Prostate gland (tissue), 2 donors: Measurements from ENCODE around the gene BCL11B. TPM values are rescaled to one million over a fixed set of nuclear protein-coding genes. Genes with fewer than 3 reads are reported as not detected.

Experiments used
- DNase-seq: peaks from one replicate; pipeline ENCODE4 v3.0.0-alpha.2; 2019; ENCODE audit warnings: low spot score
- H3K27ac ChIP-seq, 2 donors: fragments of 200-600 bp; sonication (generic); 2 replicates each; pipeline ENCODE4 v1.5.1; 2017 to 2019
- H3K27me3 ChIP-seq: fragments of 200-600 bp; sonication (generic); replicated peaks from 2 replicates; pipeline ENCODE4 v1.5.1; 2019; ENCODE audit not compliant: insufficient read depth
- H3K36me3 ChIP-seq, 2 donors: fragments of 200-600 bp; sonication (generic); 1 replicate in 1 of 2; 2 replicates in 1 of 2; pipeline versions ENCODE4 v1.5.1 to v1.8.1; 2017 to 2019
- H3K4me1 ChIP-seq: fragments of 200-600 bp; sonication (generic); replicated peaks from 2 replicates; pipeline ENCODE4 v1.5.1; 2019
- H3K4me3 ChIP-seq, 2 donors: fragments of 200-600 bp; sonication (generic); 2 replicates each; pipeline ENCODE4 v1.5.1; 2017 to 2019
- H3K9me3 ChIP-seq: fragments of 200-600 bp; sonication (generic); 2 replicates; pipeline ENCODE4 v1.5.1; 2017
- CTCF ChIP-seq, 4 experiments: fragments of 200-600 bp in 2 of 4; fragments of 450-650 bp in 2 of 4; sonication (generic) in 2 of 4; IDR thresholded peaks; 1 replicate in 3 of 4; 2 replicates in 1 of 4; pipeline ENCODE4 v1.5.1; 2016 to 2019; ENCODE audit warnings: antibody characterized with exemption in 4 of 4, mild to moderate bottlenecking in 2 of 4, moderate library complexity in 2 of 4
- POLR2A ChIP-seq: fragments of 450-650 bp; IDR thresholded peaks from one replicate; pipeline ENCODE4 v1.6.1; 2016; ENCODE audit warnings: antibody characterized with exemption, mild to moderate bottlenecking
- POLR2AphosphoS5 ChIP-seq: sonication (generic); formaldehyde crosslinking; IDR thresholded peaks from one replicate; pipeline ENCODE4 v1.6.1; 2017; ENCODE audit warnings: antibody characterized with exemption
- WGBS: methylation state at CpG from one replicate; pipeline ENCODE4 v1.1.5; 2018; 5-methylcytosine and 5-hydroxymethylcytosine counted together
- intact Hi-C: fragments of 100-400 bp; cut with DNase I; formaldehyde crosslinking; loops from one replicate; pipeline ENCODE4 v1.14.2; 2022
- total RNA-seq, 2 donors: library from RNA; depleted of rRNA; stranded (reverse); fragments of >200 nt; gene quantifications; one replicate each; pipeline ENCODE4 v1.1.0, GENCODE V29; 2016

Gene BCL11B
- total RNA-seq, 2 donors from 2014 or later, result 2.8 to 5.4 TPM

- 96% methylated on average over 4 of the region's 4 CpGs for WGBS
- no peaks in the 10 kb centered on the region for H3K4me1 ChIP-seq
Measured at GRCh38 chr14:99166506-99166905, 105.5 kb downstream of the BCL11B start.

GRCh38 chr14:99164712-99165111 lies 107.3 kb downstream of the BCL11B start:
- intact Hi-C loops, result no loop called here
- no peak overlapping the region for H3K27ac ChIP-seq
- no peak overlapping the region for H3K4me3 ChIP-seq
- H3K27me3 ChIP-seq, result no peaks in the 10 kb centered on the region
- H3K9me3 ChIP-seq, result no peaks in the 10 kb centered on the region
- H3K36me3 ChIP-seq, result no peaks in the 10 kb centered on the region
- no peak for DNase-seq
- no peaks in the 10 kb centered on the region for H3K4me1 ChIP-seq
- WGBS, result 41% methylated on average over 5 of the region's 5 CpGs
- TF ChIP-seq POLR2A (no peak), CTCF (IDR thresholded peaks at IDR 0.05) (no peak), POLR2AphosphoS5 (no peak)

More at GRCh38 chr14:99166506-99166905, 105.5 kb downstream of the BCL11B start:
- Histone ChIP-seq H3K27me3 (no peaks in the 10 kb centered on the region), H3K27ac (no peak overlapping the region), H3K9me3 (no peaks in the 10 kb centered on the region), H3K36me3 (no peaks in the 10 kb centered on the region), H3K4me3 (no peak overlapping the region)
- intact Hi-C loops, result no loop called here
- no peak for TF ChIP-seq CTCF (IDR thresholded peaks at IDR 0.05)
- no peak for DNase-seq

- Histone ChIP-seq H3K4me1 (no peaks in the 10 kb centered on the region), H3K27me3 (no peaks in the 10 kb centered on the region), H3K9me3 (no peaks in the 10 kb centered on the region), H3K36me3 (no peaks in the 10 kb centered on the region), H3K4me3 (no peak overlapping the region), H3K27ac (no peak overlapping the region)
- WGBS, result 89% methylated on average over 3 of the region's 3 CpGs
- DNase-seq, result no peak
- intact Hi-C loops, result no loop called here
- TF ChIP-seq CTCF (IDR thresholded peaks at IDR 0.05) (no peak), POLR2AphosphoS5 (no peak), POLR2A (no peak)
Measured at GRCh38 chr14:99163446-99163845, 108.6 kb downstream of the BCL11B start.

- H3K4me3 ChIP-seq, result no peak overlapping the region
- intact Hi-C loops, result no loop called here
- no peak overlapping the region for H3K27ac ChIP-seq
- no peaks in the 10 kb centered on the region for H3K36me3 ChIP-seq
- no peaks in the 10 kb centered on the region for H3K4me1 ChIP-seq
- DNase-seq, result no peak
- H3K27me3 ChIP-seq, result no peaks in the 10 kb centered on the region
- no peaks in the 10 kb centered on the region for H3K9me3 ChIP-seq
- no peak for TF ChIP-seq POLR2AphosphoS5
- TF ChIP-seq POLR2A, result no peak
- no peak for TF ChIP-seq CTCF (IDR thresholded peaks at IDR 0.05)
- 86% methylated on average over 22 of the region's 22 CpGs for WGBS
Measured at GRCh38 chr14:99159341-99160340, 112.4 kb downstream of the BCL11B start.

- no peaks in the 10 kb centered on the region for H3K4me1 ChIP-seq
- H3K36me3 ChIP-seq, result no peaks in the 10 kb centered on the region
- H3K9me3 ChIP-seq, result no peaks in the 10 kb centered on the region
- H3K4me3 ChIP-seq, result no peak overlapping the region
- intact Hi-C loops, result no loop called here
- no peaks in the 10 kb centered on the region for H3K27me3 ChIP-seq
- H3K27ac ChIP-seq, result no peak overlapping the region
- TF ChIP-seq POLR2A (no peak), CTCF (IDR thresholded peaks at IDR 0.05) (no peak), POLR2AphosphoS5 (no peak)
- no peak for DNase-seq
- 76% methylated on average over 7 of the region's 7 CpGs for WGBS
Measured at GRCh38 chr14:99158646-99159165, 113.3 kb downstream of the BCL11B start.
